ENCODE data around the gene ZDHHC14.

- TF ChIP-seq CTCF (IDR thresholded peaks at IDR 0.05; ENCODE audit: low read length) (no peak), EZH2 (optimal IDR thresholded peaks at IDR 0.05; ENCODE audit: low read depth, low read length) (no peak)
These were observed 268.6 kb downstream of the ZDHHC14 start for GRCh38 chr6:157649311-157650260.
